ENCODE measurements around the gene KRT73.

The KRT73 gene

DNA sequence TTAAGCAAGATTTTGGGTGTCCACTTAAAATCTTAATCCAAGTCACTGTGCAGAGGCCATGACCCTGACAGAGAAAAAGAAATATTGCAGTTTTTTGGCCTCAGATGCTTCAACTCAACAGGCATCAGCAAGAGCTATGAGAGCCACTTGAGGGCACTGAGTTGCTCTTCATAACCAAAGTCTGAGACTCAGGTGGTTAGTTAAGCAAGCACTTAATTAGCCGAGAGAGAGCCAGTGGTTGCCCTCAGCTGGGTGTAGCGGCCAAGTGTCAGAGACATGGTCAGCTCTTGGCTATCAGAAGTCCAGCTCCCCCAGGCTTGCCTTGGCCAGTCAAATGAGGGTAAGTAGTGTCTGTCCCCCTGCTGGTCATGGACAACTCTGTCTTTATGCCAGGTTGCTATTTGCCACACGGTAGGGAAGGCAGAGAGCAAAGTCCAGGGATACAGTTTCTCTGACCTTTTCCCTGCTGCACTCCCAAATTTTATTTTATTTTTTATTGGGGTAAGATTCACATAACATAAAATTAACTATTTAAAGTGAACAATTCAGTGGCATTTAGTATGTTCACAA lies 56.4 kb downstream of the KRT73 start:
- no peak for FAIRE-seq

GRCh38 chr12:52559979-52560378 lies 58.4 kb downstream of the KRT73 start:
- FAIRE-seq: no peak

GRCh38 chr12:52558781-52559445 lies 59.4 kb downstream of the KRT73 start:
- no peak for FAIRE-seq
